T-helper 17 cell (primary cell): ENCODE measurements around the gene BCAN. TPM values are rescaled to one million over a fixed set of nuclear protein-coding genes. Genes with fewer than 3 reads are reported as not detected.

Experiments
- ATAC-seq: fragments of 150-1000 bp; cut with Tn5 transposase; 2 replicates; pipeline ENCODE4 v1.10.0; 2021; ENCODE audit warnings: mild to moderate bottlenecking, moderate library complexity
- DNase-seq, 3 donors: peaks; one replicate each; pipeline versions ENCODE4 v3.0.0 to v3.0.0-alpha.2; 2020 to 2021
- H3K9me3 ChIP-seq: one replicate; pipeline ENCODE4 v1.7.0; 2013; ENCODE audit warnings: low read length, mild to moderate bottlenecking; ENCODE audit not compliant: control insufficient read depth, poor library complexity, severe bottlenecking
- H3K27ac Mint-ChIP-seq: one replicate; pipeline ENCODE4 v1.8.0; 2022; ENCODE audit warnings: mild to moderate bottlenecking, moderate library complexity, mixed read lengths
- H3K27me3 Mint-ChIP-seq: one replicate; pipeline ENCODE4 v1.8.0; 2022; ENCODE audit warnings: mixed read lengths
- H3K36me3 Mint-ChIP-seq: one replicate; pipeline ENCODE4 v1.8.0; 2022; ENCODE audit warnings: low read depth, mixed read lengths
- H3K4me1 Mint-ChIP-seq: one replicate; pipeline ENCODE4 v1.8.0; 2022; ENCODE audit warnings: mild to moderate bottlenecking, mixed read lengths
- H3K4me3 Mint-ChIP-seq: one replicate; pipeline ENCODE4 v1.8.0; 2022; ENCODE audit warnings: mild to moderate bottlenecking, moderate library complexity, mixed read lengths
- total RNA-seq, 4 donors: library from RNA in 2 of 4; stranded (reverse) in 2 of 4; gene quantifications; one replicate each; pipeline ENCODE4 v1.2.3 and lab custom pipeline; 2022 to 2026

BCAN gene, protein sequence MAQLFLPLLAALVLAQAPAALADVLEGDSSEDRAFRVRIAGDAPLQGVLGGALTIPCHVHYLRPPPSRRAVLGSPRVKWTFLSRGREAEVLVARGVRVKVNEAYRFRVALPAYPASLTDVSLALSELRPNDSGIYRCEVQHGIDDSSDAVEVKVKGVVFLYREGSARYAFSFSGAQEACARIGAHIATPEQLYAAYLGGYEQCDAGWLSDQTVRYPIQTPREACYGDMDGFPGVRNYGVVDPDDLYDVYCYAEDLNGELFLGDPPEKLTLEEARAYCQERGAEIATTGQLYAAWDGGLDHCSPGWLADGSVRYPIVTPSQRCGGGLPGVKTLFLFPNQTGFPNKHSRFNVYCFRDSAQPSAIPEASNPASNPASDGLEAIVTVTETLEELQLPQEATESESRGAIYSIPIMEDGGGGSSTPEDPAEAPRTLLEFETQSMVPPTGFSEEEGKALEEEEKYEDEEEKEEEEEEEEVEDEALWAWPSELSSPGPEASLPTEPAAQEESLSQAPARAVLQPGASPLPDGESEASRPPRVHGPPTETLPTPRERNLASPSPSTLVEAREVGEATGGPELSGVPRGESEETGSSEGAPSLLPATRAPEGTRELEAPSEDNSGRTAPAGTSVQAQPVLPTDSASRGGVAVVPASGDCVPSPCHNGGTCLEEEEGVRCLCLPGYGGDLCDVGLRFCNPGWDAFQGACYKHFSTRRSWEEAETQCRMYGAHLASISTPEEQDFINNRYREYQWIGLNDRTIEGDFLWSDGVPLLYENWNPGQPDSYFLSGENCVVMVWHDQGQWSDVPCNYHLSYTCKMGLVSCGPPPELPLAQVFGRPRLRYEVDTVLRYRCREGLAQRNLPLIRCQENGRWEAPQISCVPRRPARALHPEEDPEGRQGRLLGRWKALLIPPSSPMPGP
- not detected for total RNA-seq
- total RNA-seq (lab: John Stamatoyannopoulos, UW): 0 to 0.12 reads per million in 2 donors

- no peaks in the 10 kb centered on the region for H3K9me3 ChIP-seq
- peaks cover 85% of the 10 kb centered on the region for H3K27me3 Mint-ChIP-seq
- H3K4me3 Mint-ChIP-seq: peak within 1 kb of the TSS; percentile 80
- H3K36me3 Mint-ChIP-seq: peaks cover 12% of the 10 kb centered on the region
- H3K27ac Mint-ChIP-seq: no peak within 1 kb of the TSS
- peaks cover 28% of the 10 kb centered on the region for H3K4me1 Mint-ChIP-seq
- DNase-seq: peak in 1 of 3 donors; percentile 18
- ATAC-seq: peak; percentile 34
These were observed at the start of gene BCAN for GRCh38 chr1:156641761-156642264. Gene BCAN, plus strand, starts transcription at chr1:156642117. Its CDS starts 3,938 bp downstream, at chr1:156646055.

DNA sequence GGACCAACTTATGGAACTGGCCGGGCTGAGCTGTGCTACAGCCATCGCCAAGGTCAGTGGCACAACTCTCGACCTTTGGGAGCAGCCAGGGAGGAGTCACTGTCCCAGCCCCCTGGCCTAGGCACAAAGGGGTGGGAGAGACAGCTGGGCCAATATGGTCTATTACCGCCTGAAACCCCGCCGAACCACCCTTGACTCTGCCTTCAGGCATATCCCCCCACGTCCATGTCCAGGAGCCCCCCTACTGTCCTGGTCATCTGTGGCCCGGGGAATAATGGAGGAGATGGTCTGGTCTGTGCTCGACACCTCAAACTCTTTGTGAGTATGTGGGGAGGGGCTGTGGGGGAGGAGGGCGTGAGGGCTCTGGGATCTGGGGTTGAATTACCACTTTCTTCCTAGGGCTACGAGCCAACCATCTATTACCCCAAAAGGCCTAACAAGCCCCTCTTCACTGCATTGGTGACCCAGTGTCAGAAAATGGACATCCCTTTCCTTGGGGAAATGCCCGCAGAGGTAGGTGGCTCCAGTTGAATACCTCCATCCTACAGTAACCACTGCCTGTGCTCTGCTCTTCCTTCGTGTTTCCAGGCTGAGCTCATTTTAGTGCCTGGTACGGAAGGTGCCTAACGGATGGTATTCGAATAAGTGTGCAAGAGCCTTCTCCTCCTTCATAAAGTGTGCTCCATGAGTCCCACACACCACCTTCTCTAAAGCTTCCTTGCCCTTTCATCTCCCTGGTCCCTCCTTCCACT lies 49.6 kb upstream of the BCAN start:
- peak overlapping the region; percentile 85 for H3K4me3 Mint-ChIP-seq
- peak overlapping the region; percentile 76 for H3K27ac Mint-ChIP-seq
- H3K27me3 Mint-ChIP-seq: no peaks in the 10 kb centered on the region
- H3K36me3 Mint-ChIP-seq: peaks cover 14% of the 10 kb centered on the region
- H3K4me1 Mint-ChIP-seq: peaks cover 21% of the 10 kb centered on the region
- ATAC-seq: no peak
- no peaks in the 10 kb centered on the region for H3K9me3 ChIP-seq
- DNase-seq: no peak

GRCh38 chr1:156592910-156593660 lies 48.8 kb upstream of the BCAN start:
- peak overlapping the region; percentile 76 for H3K27ac Mint-ChIP-seq
- H3K4me3 Mint-ChIP-seq: peak overlapping the region; percentile 85
- H3K27me3 Mint-ChIP-seq: no peaks in the 10 kb centered on the region
- peaks cover 14% of the 10 kb centered on the region for H3K36me3 Mint-ChIP-seq
- H3K4me1 Mint-ChIP-seq: peaks cover 22% of the 10 kb centered on the region
- H3K9me3 ChIP-seq: no peaks in the 10 kb centered on the region
- ATAC-seq (no peak), DNase-seq (no peak)

DNA sequence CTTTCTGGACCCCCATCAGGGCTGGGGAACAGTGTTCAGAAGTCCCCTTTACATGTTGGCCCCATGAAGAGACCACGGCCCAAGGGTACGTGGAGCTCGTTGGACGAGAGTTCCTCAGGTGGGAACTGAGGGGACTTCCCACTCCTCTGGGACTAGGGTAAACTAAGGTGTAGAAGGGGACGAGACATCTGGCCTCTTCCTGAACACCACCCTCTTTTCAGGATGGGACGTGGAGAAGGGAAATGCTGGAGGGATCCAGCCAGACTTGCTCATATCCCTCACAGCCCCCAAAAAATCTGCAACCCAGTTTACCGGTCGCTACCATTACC lies 48.3 kb upstream of the BCAN start:
- H3K27me3 Mint-ChIP-seq: no peaks in the 10 kb centered on the region
- H3K27ac Mint-ChIP-seq: no peak overlapping the region
- no peaks in the 10 kb centered on the region for H3K9me3 ChIP-seq
- H3K36me3 Mint-ChIP-seq: peaks cover 14% of the 10 kb centered on the region
- peaks cover 26% of the 10 kb centered on the region for H3K4me1 Mint-ChIP-seq
- no peak overlapping the region for H3K4me3 Mint-ChIP-seq
- ATAC-seq (no peak), DNase-seq (no peak)

- no peaks in the 10 kb centered on the region for H3K27me3 Mint-ChIP-seq
- ATAC-seq (no peak), DNase-seq (no peak)
- no peak overlapping the region for H3K27ac Mint-ChIP-seq
- no peaks in the 10 kb centered on the region for H3K9me3 ChIP-seq
- peaks cover 14% of the 10 kb centered on the region for H3K36me3 Mint-ChIP-seq
- no peak overlapping the region for H3K4me3 Mint-ChIP-seq
- H3K4me1 Mint-ChIP-seq: peaks cover 27% of the 10 kb centered on the region
These were observed 47.7 kb upstream of the BCAN start for GRCh38 chr1:156594190-156594589.

GRCh38 chr1:156595016-156595415 lies 46.9 kb upstream of the BCAN start:
- H3K27me3 Mint-ChIP-seq: no peaks in the 10 kb centered on the region
- ATAC-seq: no peak
- peaks cover 14% of the 10 kb centered on the region for H3K36me3 Mint-ChIP-seq
- H3K4me3 Mint-ChIP-seq: peak overlapping the region; percentile 68
- no peak overlapping the region for H3K27ac Mint-ChIP-seq
- peaks cover 27% of the 10 kb centered on the region for H3K4me1 Mint-ChIP-seq
- no peak for DNase-seq
- no peaks in the 10 kb centered on the region for H3K9me3 ChIP-seq

GRCh38 chr1:156596426-156596825 lies 45.5 kb upstream of the BCAN start:
- Mint-ChIP-seq H3K27ac (peak overlapping the region; percentile 19), H3K4me3 (no peak overlapping the region)
- no peak for ATAC-seq

GRCh38 chr1:156598125-156598524 lies 43.8 kb upstream of the BCAN start:
- H3K9me3 ChIP-seq: no peaks in the 10 kb centered on the region
- peaks cover 40% of the 10 kb centered on the region for H3K4me1 Mint-ChIP-seq
- no peak for DNase-seq
- no peak for ATAC-seq
- no peak overlapping the region for H3K4me3 Mint-ChIP-seq
- peaks cover 16% of the 10 kb centered on the region for H3K36me3 Mint-ChIP-seq
- H3K27ac Mint-ChIP-seq: peak overlapping the region; percentile 69
- no peaks in the 10 kb centered on the region for H3K27me3 Mint-ChIP-seq

More at GRCh38 chr1:156596426-156596825, 45.5 kb upstream of the BCAN start:
- no peaks in the 10 kb centered on the region for H3K27me3 Mint-ChIP-seq
- H3K4me1 Mint-ChIP-seq: peaks cover 33% of the 10 kb centered on the region
- no peak for DNase-seq
- H3K9me3 ChIP-seq: no peaks in the 10 kb centered on the region
- H3K36me3 Mint-ChIP-seq: peaks cover 16% of the 10 kb centered on the region

DNA sequence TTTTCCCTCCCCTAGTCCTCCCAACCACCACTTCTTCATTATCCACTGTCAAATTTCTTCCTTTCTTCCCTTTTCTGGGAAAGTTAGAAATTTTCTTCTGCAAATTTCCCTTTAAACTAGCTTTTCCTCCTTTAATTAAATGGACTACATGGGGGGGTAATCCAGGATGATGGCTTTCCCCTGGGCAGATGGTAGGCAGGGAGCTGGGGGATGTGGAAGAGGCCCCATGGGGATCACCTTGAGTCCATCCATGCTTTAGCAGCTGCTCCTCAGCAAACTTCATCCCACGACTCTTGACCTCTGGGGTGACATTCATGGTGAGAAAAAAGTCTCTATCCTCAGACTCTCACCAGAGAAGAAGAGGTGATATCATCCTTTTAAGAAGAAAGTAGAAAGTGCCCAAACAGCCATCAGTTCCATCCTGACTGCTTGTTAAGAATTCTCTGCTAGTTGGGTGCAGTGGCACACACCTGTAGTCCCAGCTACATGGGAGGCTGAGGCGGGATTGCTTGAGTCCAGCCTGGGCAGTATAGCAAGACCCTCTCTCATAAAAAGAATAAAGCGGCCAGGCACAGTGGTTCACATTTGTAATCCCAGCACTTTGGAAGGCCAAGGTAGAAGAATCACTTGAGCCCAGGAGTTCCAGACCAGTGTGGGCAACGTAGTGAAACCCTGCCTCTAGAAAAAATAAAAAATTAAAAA lies 43.0 kb upstream of the BCAN start:
- ATAC-seq: no peak
- peaks cover 40% of the 10 kb centered on the region for H3K4me1 Mint-ChIP-seq
- no peaks in the 10 kb centered on the region for H3K27me3 Mint-ChIP-seq
- H3K27ac Mint-ChIP-seq: peak overlapping the region; percentile 69
- DNase-seq: no peak
- no peak overlapping the region for H3K4me3 Mint-ChIP-seq
- no peaks in the 10 kb centered on the region for H3K9me3 ChIP-seq
- peaks cover 16% of the 10 kb centered on the region for H3K36me3 Mint-ChIP-seq

- H3K36me3 Mint-ChIP-seq: peaks cover 16% of the 10 kb centered on the region
- DNase-seq: no peak
- peaks cover 40% of the 10 kb centered on the region for H3K4me1 Mint-ChIP-seq
- peak overlapping the region; percentile 99 for H3K4me3 Mint-ChIP-seq
- H3K9me3 ChIP-seq: no peaks in the 10 kb centered on the region
- ATAC-seq: peak; percentile 74
- H3K27ac Mint-ChIP-seq: peak overlapping the region; percentile 98
- H3K27me3 Mint-ChIP-seq: no peaks in the 10 kb centered on the region
These were observed 42.1 kb upstream of the BCAN start for GRCh38 chr1:156599811-156600210.

GRCh38 chr1:156600733-156601121 lies 41.2 kb upstream of the BCAN start:
- H3K9me3 ChIP-seq: no peaks in the 10 kb centered on the region

More at GRCh38 chr1:156600733-156601121, 41.2 kb upstream of the BCAN start:
- Mint-ChIP-seq H3K27ac (peak overlapping the region; percentile 98), H3K27me3 (no peaks in the 10 kb centered on the region), H3K4me3 (peak overlapping the region; percentile 99), H3K36me3 (peaks cover 7% of the 10 kb centered on the region), H3K4me1 (peaks cover 31% of the 10 kb centered on the region)
- peak; percentile 12 for ATAC-seq
- no peak for DNase-seq
